ENCODE measurements around the gene LMOD3. TPM values are rescaled to one million over a fixed set of nuclear protein-coding genes. Genes with fewer than 3 reads are reported as not detected.

Gene LMOD3
- total and polyA plus RNA-seq, 2 of the 8 experiments (the other 6 are each of a cell fraction or from before 2014, with no cell fraction given), result not detected

DNA sequence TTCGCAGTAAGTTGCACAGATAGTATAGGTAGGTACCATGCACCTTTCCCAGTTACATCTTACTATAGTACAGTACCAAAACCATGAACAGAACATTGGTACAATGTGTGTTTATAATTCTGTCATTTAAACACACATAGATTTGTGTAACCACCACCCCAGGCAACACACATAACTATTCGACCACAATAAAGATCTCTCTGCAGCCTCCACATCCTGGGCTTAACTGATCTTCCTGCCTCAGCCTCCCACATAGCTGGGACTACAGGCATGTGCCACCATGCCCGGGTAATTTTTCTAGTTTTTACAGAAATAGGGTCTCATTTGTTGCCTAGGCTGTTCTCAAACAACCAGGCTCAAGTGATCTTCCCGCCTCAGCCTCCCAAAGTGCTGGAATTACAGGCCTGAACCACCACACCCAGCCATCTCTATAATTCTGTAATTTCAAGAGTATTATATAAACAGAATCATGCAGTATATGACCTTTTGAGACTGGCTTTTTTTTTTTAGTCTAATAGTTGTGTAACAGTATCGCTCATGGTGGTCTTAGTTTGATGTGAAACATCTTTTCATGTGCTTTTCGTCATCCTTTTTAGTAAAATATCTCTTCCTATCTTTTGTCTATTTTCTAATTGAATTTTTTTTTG lies 57.0 kb downstream of the LMOD3 start:
- H3K36me3 ChIP-seq (ENCODE audit: control insufficient read depth in 2 of 4, insufficient read depth in 4 of 4, low read length in 3 of 4), result peaks cover 7 to 30% (median 17%) of the 10 kb centered on the region in 4 experiments; a peak in 7 of 8 replicates
- H3K27me3 ChIP-seq (replicated peaks in 1 of 4; ENCODE audit: control insufficient read depth in 3 of 4, extremely low read depth in 1 of 4, insufficient read depth in 3 of 4, low read length in 3 of 4), result no peaks in the 10 kb centered on the region
- no peaks in the 10 kb centered on the region for H3K9me3 ChIP-seq (ENCODE audit: insufficient read depth in 2 of 2, low read depth in 1 of 2, low read length in 1 of 2)
- H2BK12ac ChIP-seq (ENCODE audit: low read depth, low read length), result no peak overlapping the region
- CTCF ChIA-PET (ENCODE audit: partially characterized antibody), result interaction anchor here (1.8 kb wide), 1 partner anchor 11 kb away, joined by 6 read pairs; no protein-coding TSS in a partner anchor
- no peak overlapping the region for H4K91ac ChIP-seq (replicated peaks; ENCODE audit: insufficient read length, low read length)
- H3K79me2 ChIP-seq (ENCODE audit: control insufficient read depth in 1 of 2, insufficient read depth in 2 of 2, low read length in 2 of 2), result no peaks in the 10 kb centered on the region
- H3K4ac ChIP-seq (replicated peaks; ENCODE audit: insufficient read length, low read depth, low read length), result no peak overlapping the region
- H2BK15ac ChIP-seq (ENCODE audit: low read length), result no peak overlapping the region
- H2AFZ ChIP-seq (ENCODE audit: low read length), result no peak overlapping the region
- no peak overlapping the region for H3K56ac ChIP-seq (replicated peaks; ENCODE audit: insufficient read length, low read depth, low read length)
- no peaks in the 10 kb centered on the region for H3K23me2 ChIP-seq (ENCODE audit: low read depth, low read length)
- TF ChIP-seq CTCF (IDR thresholded peaks at IDR 0.05; ENCODE audit: control extremely low read depth in 1 of 3, insufficient read depth in 1 of 3, low read depth in 1 of 3, low read length in 3 of 3), result no peak
- no peak for TF ChIP-seq RFX5 (IDR thresholded peaks at IDR 0.05; ENCODE audit: borderline replicate concordance, low read depth, low read length)
- no peaks in the 10 kb centered on the region for H3K4me1 ChIP-seq (replicated peaks in 1 of 4; ENCODE audit: control insufficient read depth in 3 of 4, insufficient read depth in 4 of 4, low read length in 3 of 4)
- no peak overlapping the region for H3K4me2 ChIP-seq (ENCODE audit: insufficient read depth in 1 of 2, low read depth in 2 of 2, low read length in 2 of 2)
- no peak overlapping the region for H3K23ac ChIP-seq (ENCODE audit: insufficient read length)
- H3K9ac ChIP-seq (replicated peaks in 1 of 4; ENCODE audit: extremely low read depth in 1 of 4, low read depth in 3 of 4, low read length in 3 of 4), result no peak overlapping the region
- FAIRE-seq, result no peak
- no peak for DNase-seq (ENCODE audit: low read depth in 1 of 2, low spot score in 2 of 2)
- no peak overlapping the region for H4K8ac ChIP-seq (ENCODE audit: extremely low read depth, insufficient read depth, low read length)
- no peak overlapping the region for H3K27ac ChIP-seq (ENCODE audit: low read depth, low read length)
- POLR2A ChIA-PET (ENCODE audit: partially characterized antibody), result interaction anchor here (1.3 to 3.3 kb wide), 2 partner anchors 13 to 14 kb away, joined by 5 to 14 read pairs; partner anchors contain the start of gene TMF1
- no peak overlapping the region for H4K5ac ChIP-seq (ENCODE audit: insufficient read length, low read depth, low read length)
- 90% methylated on average over 6 of the region's 6 CpGs; no CpG with 5 or more reads in 1 of the 2 experiments for WGBS, 2 experiments (ENCODE audit: extremely low coverage in 1 of 2, insufficient coverage in 1 of 2, insufficient read length in 1 of 2, insufficient replicate concordance in 2 of 2, low coverage in 1 of 2, low lambda C conversion rate in 2 of 2, missing lambda C conversion rate in 1 of 2)
- H3K79me1 ChIP-seq (ENCODE audit: low read depth, low read length), result no peaks in the 10 kb centered on the region
- no peak overlapping the region for H3K4me3 ChIP-seq (ENCODE audit: extremely low read depth in 1 of 4, insufficient read depth in 2 of 4, low read depth in 3 of 4, low read length in 4 of 4)
- no peak overlapping the region for H2BK5ac ChIP-seq (ENCODE audit: low read depth, low read length)
- no peak overlapping the region for H2AK5ac ChIP-seq (ENCODE audit: low read depth, low read length)
- no peaks in the 10 kb centered on the region for H4K20me1 ChIP-seq (replicated peaks in 1 of 2; ENCODE audit: control insufficient read depth in 1 of 2, insufficient read depth in 2 of 2, low read length in 2 of 2)
- H2BK20ac ChIP-seq (ENCODE audit: low read length), result no peak overlapping the region
- H2BK120ac ChIP-seq (replicated peaks; ENCODE audit: low read depth, low read length), result no peak overlapping the region
- H3K18ac ChIP-seq (ENCODE audit: extremely low read depth, low read length), result no peak overlapping the region
- no peak overlapping the region for H3K14ac ChIP-seq (ENCODE audit: insufficient read length)

All from H1 (cell line).